Myocyte (in vitro differentiated cells): ENCODE measurements around the gene SMAD6. TPM values are rescaled to one million over a fixed set of nuclear protein-coding genes. Genes with fewer than 3 reads are reported as not detected.
"Not testable (repeated sequence)": the region's sequence is repeated elsewhere in the genome, so short reads cannot be mapped to it uniquely, and the experiment has no call there.

ENCODE experiments used
- DNase-seq: peaks from one replicate; pipeline ENCODE4 v3.0.0-alpha.2; 2012; ENCODE audit warnings: low read depth
- total RNA-seq: library from RNA; depleted of rRNA; stranded (reverse); fragments of >200 nt; gene quantifications from 2 replicates; pipeline ENCODE4 v1.2.3, GENCODE V29; 2014

SMAD6 gene
- total RNA-seq, 1 donor from 2014 or later = 3.5 TPM

GRCh38 chr15:66821307-66821706 is 119.3 kb downstream of the SMAD6 start:
- DNase-seq = peak; percentile 23

DNA sequence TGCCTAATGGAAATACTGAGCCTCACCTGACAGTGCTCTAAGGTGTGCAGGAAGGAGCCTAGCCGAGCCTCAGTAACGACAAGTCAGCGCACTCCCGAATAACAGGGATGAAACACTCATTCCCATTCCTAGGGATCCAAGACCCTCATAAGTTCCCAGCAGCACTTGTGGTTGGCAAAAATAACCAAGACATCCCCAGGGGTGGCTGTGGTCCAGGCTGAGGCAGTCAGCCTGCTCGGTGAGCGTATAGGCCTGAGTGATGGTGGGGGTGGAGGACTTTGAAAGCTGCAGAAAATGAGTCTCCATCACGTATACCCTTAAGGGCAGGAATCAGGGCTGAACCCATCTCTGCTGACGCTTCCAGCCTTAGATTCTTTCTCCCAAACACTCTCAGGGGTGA is 120.1 kb downstream of the SMAD6 start:
- no peak for DNase-seq

GRCh38 chr15:66822576-66822975 is 120.5 kb downstream of the SMAD6 start:
- DNase-seq = no peak

- no peak for DNase-seq
These were observed 121.6 kb downstream of the SMAD6 start for GRCh38 chr15:66823601-66824000.

DNA sequence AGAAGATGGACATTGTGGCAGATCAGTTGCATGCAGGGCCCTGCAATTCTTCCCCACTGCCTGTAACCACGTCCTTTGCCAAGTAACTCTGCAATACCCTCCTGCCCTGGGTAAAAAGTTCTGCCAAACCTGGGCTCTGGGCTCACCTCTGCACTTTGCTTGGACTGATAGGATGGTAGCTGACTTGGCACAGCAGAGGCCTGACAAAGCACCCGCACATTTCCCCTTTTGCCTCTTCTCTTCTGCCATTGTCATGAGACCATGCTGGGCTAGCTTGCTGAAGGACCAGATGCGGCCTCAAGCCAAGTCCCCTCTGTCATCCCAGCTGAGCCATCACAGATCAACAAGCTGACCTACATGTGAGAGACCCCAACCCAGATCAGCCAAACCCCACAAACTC is 122.4 kb downstream of the SMAD6 start:
- no peak for DNase-seq

GRCh38 chr15:66825139-66825538 is 123.1 kb downstream of the SMAD6 start:
- no peak for DNase-seq

- DNase-seq = no peak
These were observed 123.7 kb downstream of the SMAD6 start for GRCh38 chr15:66825731-66826130.

DNA sequence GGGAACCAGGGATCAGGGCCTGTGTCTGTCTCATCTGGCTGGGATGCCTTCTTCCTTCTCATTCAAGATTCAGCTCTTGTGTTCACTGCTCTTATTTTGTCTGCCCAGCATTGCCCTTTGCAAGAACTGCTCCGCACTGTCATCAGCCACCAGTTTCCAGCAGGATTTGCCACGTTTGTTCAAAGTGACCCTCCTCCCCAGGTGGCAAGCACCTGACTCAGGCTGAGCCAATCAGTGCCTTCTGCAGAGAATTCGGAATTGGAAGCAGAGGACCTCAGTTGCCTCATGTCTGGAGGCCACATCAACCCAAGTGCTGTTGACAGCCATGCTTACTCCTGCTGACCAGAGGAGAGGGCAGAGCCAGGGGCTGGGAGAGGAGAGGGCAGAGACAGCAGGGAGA is 124.5 kb downstream of the SMAD6 start:
- no peak for DNase-seq

DNA sequence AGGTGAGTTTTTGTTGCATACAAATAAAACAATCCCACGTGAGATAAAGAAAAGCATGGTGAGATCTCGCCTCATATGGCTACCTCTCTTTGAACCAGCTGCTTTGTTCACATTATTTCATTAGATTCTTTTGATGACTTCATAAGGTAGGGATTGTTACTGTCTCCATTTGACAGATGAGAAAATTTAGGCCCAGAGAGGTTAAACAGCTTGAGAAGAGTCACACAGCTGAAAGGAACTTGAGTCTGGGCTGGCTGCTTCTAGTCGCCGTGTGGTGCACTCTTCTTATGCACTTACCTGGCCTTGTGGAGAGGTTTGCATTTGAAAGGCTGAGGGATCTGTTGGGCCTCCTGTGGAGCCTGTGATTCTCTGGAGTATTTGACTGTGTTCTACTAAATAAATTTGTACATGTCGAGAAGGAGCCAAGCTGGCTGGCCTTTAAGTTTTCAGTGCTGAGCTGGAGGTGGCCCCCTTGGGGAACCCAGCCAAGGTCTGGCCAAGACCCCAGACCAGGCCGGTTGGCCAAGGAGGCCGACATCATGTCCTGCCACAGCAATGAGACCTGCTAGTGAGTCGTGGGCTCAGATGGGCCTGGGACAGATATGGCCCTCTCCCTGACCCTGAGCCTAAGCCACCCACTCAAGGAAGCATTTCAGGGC is 125.1 kb downstream of the SMAD6 start:
- no peak for DNase-seq

GRCh38 chr15:66827698-66828055 is 125.6 kb downstream of the SMAD6 start:
- no peak for DNase-seq

DNA sequence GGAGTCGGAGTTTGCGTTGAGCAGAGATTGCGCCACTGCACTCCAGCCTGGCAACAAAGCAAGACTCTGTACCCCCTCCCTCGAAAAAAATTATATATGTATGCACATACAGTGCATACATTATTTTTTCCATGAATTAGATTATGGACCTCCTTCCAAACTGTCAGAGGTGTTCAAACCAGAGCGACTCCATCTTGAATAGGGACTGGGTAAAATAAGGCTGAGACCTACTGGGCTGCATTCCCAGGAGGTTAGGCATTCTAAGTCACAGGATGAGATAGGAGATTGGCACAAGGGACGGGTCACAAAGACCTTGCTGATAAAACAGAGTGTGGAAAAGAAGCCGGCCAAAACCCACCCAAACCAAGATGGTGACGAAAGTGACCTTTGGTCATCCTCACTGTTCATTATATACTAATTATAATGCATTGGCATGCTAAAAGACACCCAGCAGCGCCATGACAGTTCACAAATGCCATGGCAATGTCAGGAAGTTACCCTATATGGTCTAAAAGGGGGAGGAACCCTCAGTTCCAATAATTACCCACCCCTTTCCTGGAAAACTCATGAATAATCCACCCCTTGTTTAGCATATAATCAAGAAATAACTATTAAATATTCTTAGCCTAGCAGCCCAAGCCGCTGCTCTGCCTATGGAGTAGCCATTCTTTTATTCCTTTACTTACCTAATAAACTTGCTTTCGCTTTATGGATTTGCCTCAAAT is 126.9 kb downstream of the SMAD6 start:
- DNase-seq = not testable (repeated sequence)

DNA sequence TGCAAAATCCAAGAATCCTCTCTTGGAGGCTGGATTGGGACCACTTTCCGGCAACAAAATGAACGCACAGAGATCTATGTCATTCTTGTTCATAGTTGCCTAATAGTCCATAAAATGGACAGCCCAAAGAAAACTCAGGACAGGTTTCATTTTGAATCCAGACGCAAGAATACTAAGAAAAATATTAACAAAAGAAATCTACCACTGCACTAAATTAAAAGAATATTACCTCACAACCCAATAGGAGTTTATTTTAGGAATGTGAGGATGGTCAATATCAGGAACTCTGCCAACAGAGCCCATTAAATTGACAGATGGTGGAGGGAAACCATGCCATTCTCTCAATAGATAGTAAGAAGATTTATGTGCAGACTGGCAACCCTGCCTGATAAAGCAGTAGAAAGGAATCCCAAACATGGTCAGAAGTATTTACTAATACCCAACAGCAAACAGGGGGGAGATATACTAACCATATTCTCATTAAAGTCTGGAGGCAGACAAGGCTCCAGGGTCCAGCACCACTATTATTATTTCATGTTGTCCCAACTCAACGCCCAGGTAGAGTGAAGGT is 127.6 kb downstream of the SMAD6 start:
- DNase-seq = no peak

DNA sequence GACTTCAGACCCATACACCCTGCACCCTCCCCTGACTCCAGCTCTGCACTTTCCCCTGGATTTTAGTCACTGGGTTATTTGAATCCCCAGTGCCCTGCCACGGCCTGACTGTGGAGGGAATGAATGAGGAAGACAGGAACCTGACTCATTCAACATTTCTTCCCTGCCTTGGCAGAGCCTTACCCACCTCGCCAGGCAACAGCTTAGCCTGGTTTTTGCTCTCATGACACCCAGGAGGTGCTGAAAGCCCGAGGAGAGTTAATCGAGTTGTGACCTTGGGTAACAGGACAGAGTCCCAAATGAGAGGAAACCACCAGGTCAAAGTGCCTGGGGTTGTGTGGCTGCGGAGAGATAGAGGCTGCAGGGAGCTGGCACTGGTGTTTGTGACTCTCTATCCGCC is 128.3 kb downstream of the SMAD6 start:
- peak; percentile 43 for DNase-seq

GRCh38 chr15:66830823-66831222 is 128.8 kb downstream of the SMAD6 start:
- DNase-seq = no peak

- DNase-seq = no peak
These were observed 129.3 kb downstream of the SMAD6 start for GRCh38 chr15:66831289-66831688.

DNA sequence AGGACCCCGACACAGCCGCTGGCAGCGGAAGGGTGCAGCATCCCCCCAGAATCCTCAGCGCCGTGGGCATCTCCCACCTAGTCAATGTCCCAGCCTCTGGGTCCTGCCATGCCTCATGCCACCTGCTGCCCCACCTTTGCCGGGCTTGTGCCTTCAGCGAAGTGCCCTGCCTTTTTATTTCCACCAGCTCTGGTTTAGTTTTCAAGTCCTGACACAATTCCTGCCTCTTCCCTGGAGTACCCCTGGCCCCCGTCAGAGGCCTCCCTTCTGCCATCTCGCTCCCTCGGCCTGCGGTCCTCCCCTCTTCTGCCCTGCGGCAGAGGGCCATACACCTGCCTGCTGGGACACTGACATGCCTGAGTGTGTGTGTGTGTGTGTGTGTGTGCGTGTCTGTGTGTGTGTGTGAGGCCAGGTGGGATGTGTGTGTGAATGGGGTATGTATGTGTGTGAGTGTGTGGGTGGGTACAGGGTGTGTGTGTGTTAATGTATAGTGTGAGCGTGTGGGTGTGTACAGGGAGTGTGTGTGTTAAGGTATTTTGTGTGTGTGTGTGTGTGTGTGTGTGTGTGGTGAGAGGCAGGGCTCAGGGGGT is 129.9 kb downstream of the SMAD6 start:
- no peak for DNase-seq

Other genes starting within 250 kb of the SMAD6 start
- 31.9 and 38.6 TPM in 2 replicates for gene SNAPC5, start 204.5 kb upstream of the SMAD6 start, total RNA-seq
- gene RPL4, start 197.4 kb upstream of the SMAD6 start, total RNA-seq = 3,422 and 5,715 TPM in 2 replicates
- 8.7 and 10.6 TPM in 2 replicates for gene ZWILCH, start 196.9 kb upstream of the SMAD6 start, total RNA-seq
- gene LCTL, start 136.2 kb upstream of the SMAD6 start, total RNA-seq = 0.13 TPM in 1 of 2 replicates, not detected in the other